Islet of Langerhans (tissue), 1 donor: ENCODE data around the gene TBKBP1.

Source experiments
- FAIRE-seq: peaks from one replicate; lab custom pipeline; 2011; peaks lifted over from hg19 to GRCh38; lab: Jason Lieb, UNC

Gene TBKBP1

GRCh38 chr17:47698749-47699535 lies 5.0 kb downstream of the TBKBP1 start:
- FAIRE-seq = no peak

GRCh38 chr17:47699536-47699840 lies 5.5 kb downstream of the TBKBP1 start:
- no peak for FAIRE-seq

DNA sequence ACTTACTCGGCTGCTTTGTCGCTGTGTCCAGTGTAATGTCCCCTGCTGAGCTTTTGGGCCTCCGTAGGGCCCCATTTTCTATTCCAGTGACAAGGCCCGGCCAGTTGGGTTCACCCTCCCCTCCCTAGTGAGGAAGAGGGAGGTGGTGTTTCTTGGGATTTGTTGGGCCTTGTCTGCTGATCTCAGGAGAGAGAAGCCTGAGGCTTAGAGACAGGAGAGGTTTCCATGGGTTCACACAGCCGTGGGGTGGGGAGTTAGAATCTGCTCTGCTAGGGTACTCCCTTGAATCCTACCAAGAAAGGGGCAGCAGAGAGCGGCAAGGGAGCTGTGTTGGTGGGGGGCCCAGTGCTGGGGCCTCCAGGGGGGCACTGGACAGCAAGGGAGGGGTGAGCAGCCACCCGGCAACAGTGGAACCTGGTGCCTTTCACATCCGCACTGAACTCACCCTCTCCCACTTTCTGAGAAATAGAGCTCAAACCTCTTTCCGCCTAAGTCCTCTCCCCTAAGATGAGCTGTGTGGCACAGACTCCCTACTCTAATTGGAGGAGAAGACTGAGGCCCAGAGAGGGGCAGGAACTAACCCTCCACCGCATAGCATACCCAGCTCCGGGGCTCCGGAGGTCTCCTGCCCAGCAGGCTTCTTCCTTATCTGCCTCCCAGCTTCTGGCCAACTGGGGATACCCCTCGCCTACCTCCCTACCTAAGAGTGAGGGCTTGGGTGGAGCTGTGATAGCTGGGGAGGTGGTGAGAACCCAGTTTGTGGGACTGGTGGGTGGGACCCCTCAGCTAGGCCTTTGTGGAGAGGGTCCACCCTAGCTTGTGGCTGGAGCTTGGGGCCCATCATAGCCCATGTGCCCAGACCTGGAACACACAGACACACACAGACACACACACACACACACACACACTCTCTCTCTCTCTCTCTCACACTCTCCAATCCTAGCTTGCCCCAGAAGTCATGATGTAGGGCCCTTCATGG lies 6.8 kb downstream of the TBKBP1 start:
- FAIRE-seq = no peak

DNA sequence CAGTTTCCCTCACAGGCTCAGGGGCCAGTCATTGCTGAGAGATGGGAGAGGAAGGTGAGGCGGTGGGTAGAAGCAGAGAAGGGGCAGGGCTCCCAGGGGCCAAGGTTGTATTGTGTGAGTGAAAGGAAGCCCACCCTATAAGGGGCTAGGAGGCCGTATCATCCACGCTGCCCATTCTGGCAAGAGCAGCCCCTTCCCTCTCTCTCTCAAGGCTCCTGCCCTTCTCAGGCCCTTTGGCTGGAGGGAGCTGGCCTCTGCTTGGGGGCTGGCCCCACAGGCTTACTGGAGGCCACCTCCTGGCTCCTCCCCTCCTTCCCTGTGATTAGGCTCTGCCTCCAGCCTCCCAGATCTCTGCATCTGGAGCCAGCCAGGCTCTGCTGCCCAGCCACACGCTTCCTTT lies 7.6 kb downstream of the TBKBP1 start:
- no peak for FAIRE-seq

- FAIRE-seq = no peak
Measured at GRCh38 chr17:47702391-47702995, 8.5 kb downstream of the TBKBP1 start.

DNA sequence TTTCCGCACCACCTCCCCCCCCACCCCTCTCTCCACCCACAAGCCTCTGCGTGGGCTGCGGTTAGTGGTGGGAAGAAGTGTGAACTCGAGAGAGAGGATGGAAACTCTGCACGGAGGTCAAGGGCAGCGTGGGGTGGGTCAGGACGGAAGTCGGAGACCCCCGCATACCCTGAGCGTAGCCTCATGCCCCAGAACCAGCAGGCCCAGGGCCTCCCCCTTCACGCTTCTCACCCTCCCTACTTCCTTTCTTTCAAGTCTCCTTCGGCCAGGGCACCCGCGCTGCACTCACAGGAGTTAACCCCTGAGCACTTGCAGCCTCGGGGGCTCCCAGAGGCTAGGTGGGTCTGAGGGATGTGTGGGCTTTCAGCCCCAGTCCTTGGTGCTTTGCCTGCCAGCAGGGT lies 9.2 kb downstream of the TBKBP1 start:
- FAIRE-seq = no peak

DNA sequence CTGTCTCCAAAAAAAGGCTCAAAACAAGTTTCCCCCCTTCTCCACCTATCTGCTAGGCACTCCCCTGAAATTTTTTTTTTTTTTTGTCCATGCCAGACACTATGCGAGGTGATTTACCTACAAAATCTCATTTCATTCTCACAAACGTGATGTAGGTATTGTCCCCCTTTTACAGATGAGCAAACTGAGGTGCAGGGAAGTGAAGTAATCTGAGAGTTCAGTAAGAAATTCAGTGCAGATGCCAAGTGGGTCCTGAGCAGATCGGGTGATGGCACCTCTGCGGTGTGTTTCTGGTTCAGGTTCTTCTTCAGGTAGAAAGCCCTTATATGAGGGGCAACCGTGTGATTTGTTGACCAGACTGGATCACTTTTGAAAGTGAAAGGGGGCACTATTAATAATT lies 9.7 kb downstream of the TBKBP1 start:
- no peak for FAIRE-seq

DNA sequence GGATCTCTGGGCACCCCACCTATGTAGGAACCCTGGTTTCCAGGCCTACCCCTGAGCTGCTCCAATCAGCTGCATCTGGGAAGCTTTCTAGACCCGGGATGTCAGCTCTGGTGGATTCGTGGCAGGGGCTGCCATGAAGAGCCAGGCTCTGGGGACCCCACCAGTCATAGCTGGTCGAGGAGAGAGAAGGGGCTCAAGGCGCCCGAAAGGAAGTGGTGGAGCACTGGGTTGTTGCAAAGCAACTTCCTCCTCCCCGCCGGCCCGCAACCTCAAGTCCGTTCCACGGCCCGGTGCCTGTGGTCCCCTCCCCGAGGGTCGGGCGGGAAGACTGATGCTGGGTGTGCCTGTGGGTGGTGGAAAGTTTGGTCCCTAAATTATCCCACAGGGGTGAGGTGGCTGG lies 10.2 kb downstream of the TBKBP1 start:
- FAIRE-seq = no peak

DNA sequence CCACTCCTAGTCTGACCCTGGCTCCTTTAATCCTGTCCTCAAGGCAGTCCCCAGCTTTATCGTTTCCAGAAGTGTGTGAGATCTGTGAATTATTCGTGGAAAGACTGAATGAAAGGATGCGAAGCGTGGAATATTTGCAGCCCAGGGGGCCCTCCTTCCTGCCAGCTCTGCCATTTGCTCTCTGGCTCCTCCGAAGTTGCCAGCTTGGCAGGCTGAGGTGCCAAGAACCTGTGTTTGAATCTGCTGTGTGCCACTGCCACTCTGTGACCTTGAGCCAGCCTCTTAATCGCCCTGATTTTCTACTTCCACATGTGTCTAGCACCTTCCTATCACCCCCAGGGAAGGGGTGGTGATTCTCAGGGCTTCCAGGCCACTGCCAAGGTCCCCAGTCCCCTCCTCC lies 10.8 kb downstream of the TBKBP1 start:
- no peak for FAIRE-seq

DNA sequence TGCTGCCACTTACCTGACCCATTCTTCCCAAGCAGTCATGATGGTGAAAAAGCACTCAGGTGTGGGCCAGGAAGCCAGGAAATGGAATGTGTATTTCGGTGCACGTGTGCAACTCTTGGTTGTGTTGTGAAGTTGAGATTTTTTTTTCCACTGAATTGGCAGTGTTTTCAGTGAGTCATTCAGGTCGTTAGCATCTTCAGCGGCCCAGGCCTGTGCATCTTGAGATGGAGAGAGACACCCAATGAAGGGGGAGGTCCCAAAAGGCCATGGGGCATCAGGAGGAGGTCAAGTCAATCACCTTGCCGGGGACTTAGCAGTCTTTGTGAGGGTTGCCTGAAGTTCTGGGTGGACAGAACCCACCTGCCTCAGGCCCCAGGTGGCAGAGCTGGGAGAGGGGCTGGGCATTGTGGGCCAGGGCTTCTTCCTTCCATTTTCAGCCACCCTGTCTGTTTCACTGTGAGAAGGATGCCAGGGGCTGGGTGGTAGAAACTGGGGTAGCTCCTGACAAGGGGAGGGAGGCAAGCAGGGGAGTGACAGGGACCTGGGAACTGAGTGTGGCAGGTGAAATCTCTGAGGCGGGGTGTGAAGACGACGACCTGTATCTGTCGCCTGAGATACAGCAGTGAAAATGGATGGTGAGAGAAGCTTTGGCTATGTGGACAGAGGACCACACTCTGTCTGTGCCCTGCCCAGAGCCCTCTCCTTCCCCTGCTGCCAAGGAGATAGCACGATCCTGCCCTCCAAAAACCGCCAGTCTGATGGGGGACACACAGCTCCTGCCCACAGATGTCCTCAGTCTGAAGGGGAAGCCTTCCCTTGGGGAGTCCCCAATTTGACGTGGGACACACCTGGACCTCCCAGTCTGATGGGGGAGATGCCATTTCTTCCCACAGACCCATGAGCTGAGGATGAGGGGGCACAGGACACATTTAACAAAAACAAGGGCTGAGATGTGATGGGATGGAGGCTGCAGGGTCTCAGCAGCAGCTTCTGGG lies 11.9 kb downstream of the TBKBP1 start:
- FAIRE-seq = no peak

- FAIRE-seq = no peak
Measured at GRCh38 chr17:47707056-47707804, 13.3 kb downstream of the TBKBP1 start.

DNA sequence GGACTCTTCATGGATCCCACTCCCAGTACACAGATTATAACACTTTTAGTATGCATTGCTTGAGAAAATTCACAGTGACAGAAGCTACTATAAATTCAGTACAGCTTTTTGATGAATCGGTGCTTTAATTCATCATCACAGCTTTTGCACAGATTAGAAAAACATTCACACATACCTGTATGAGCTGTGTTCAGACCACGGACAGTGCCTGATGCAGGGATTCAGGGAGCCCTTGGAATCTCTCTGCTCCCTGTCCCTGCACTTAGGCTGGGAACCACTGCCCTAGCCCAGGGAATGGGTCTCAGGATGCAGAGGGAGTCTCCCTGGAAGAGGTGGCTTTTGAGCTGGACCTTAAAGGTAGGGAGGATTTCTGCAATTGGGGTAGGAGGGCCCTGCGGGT lies 13.9 kb downstream of the TBKBP1 start:
- no peak for FAIRE-seq

- FAIRE-seq = no peak
Measured at GRCh38 chr17:47708312-47708863, 14.4 kb downstream of the TBKBP1 start.

- FAIRE-seq = no peak
Measured at GRCh38 chr17:47708864-47709541, 15.0 kb downstream of the TBKBP1 start.

GRCh38 chr17:47709594-47709993 lies 15.6 kb downstream of the TBKBP1 start:
- no peak for FAIRE-seq

DNA sequence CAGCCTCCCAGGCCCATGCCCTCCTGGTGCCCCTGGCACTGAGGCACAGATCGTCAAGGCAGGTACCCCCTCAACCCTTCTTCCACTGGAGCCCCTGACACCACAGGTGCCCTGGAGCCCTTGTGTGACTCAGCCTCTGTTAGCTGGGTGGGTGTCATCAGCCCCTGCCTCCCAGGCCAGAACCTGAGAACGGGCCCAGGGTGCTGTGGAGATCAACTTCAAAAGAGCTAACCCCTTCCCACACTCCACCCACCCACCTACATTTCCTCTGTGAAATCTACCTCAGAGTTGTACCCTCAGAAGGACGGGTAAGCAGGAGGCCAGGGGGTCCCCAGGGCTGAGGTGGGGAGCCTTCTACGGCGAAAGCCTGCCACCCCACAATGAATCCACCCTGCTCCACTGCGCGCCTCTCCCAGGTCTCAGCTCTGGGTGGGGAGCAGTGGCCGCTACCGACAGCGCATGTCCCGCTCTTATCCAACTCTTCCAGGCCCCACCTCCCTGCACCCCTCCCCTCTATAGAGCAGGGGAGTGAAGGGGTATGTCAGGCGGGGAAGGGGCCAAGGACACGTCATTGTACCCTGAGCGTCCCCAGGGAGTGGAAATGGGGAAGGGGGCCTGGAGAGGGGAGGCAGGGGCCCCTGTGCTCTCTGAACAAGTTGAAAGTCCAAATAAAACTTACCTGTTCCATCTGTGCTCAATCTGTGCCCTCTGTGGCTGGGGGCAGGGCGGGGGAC lies 17.6 kb downstream of the TBKBP1 start:
- no peak for FAIRE-seq

GRCh38 chr17:47712330-47713023 lies 18.5 kb downstream of the TBKBP1 start:
- FAIRE-seq = no peak

GRCh38 chr17:47713980-47714700 lies 20.2 kb downstream of the TBKBP1 start:
- FAIRE-seq = no peak
